ENCODE data around the gene NDUFA3.
"Not testable (repeated sequence)": the region's sequence is repeated elsewhere in the genome, so short reads cannot be mapped to it uniquely, and the experiment has no call there.

Gene NDUFA3

GRCh38 chr19:54102421-54103169 is at the start of gene NDUFA3:
Gene NDUFA3, plus strand, starts transcription at chr19:54102855. Its CDS starts 24 bp downstream, at chr19:54102879.
- peak; percentile 99 for DNase-seq

GRCh38 chr19:54062643-54063042 is 40.0 kb upstream of the NDUFA3 start:
- no peak for DNase-seq

GRCh38 chr19:54063350-54064116 is 39.1 kb upstream of the NDUFA3 start, which contains the start of gene VSTM1:
Gene VSTM1, minus strand, starts transcription at chr19:54063897. Its CDS starts 120 bp downstream, at chr19:54063777.
- no peak for DNase-seq

GRCh38 chr19:54069470-54069869 is 33.2 kb upstream of the NDUFA3 start:
- DNase-seq = peak; percentile 25

GRCh38 chr19:54073829-54074228 is 28.8 kb upstream of the NDUFA3 start:
- no peak for DNase-seq

- DNase-seq = no peak
Observed at GRCh38 chr19:54074851-54075250, 27.8 kb upstream of the NDUFA3 start.

- peak; percentile 62 for DNase-seq
Observed at GRCh38 chr19:54077334-54077733, 25.3 kb upstream of the NDUFA3 start.

- DNase-seq = no peak
Observed at GRCh38 chr19:54081032-54081431, 21.6 kb upstream of the NDUFA3 start, which contains the start of gene TARM1. Gene TARM1, minus strand, starts transcription at chr19:54081365. Its CDS starts 25 bp downstream, at chr19:54081340.

GRCh38 chr19:54084410-54084809 is 18.2 kb upstream of the NDUFA3 start:
- no peak for DNase-seq

- DNase-seq = no peak
Observed at GRCh38 chr19:54094426-54095000, 8.1 kb upstream of the NDUFA3 start.

GRCh38 chr19:54095136-54095858 is 7.4 kb upstream of the NDUFA3 start:
- no peak for DNase-seq

- DNase-seq = peak; percentile 21
Observed at GRCh38 chr19:54095859-54096616, 6.6 kb upstream of the NDUFA3 start.

GRCh38 chr19:54096617-54097106 is 6.0 kb upstream of the NDUFA3 start:
- DNase-seq = peak; percentile 42

- DNase-seq = no peak
Observed at GRCh38 chr19:54099190-54099902, 3.3 kb upstream of the NDUFA3 start.

- DNase-seq = not testable (repeated sequence)
Observed at GRCh38 chr19:54099903-54100255, 2.8 kb upstream of the NDUFA3 start.

- peak; percentile 58 for DNase-seq
Observed at GRCh38 chr19:54100561-54100960, 2.1 kb upstream of the NDUFA3 start, which contains the start of gene OSCAR. Gene OSCAR, minus strand, starts transcription at chr19:54100803. Its CDS starts 11 bp downstream, at chr19:54100792.

GRCh38 chr19:54104998-54105715 is 2.5 kb downstream of the NDUFA3 start:
- no peak for DNase-seq

GRCh38 chr19:54105796-54106195 is 3.1 kb downstream of the NDUFA3 start:
- DNase-seq = no peak

- DNase-seq = no peak
Observed at GRCh38 chr19:54106716-54107115, 4.1 kb downstream of the NDUFA3 start.

- DNase-seq = no peak
Observed at GRCh38 chr19:54107876-54108490, 5.3 kb downstream of the NDUFA3 start.

All from OCI-M1 (cell line).